H1 (cell line): Measurements from ENCODE around the gene AMOT. TPM values are rescaled to one million over a fixed set of nuclear protein-coding genes. Genes with fewer than 3 reads are reported as not detected.

ENCODE experiments used
- CTCF ChIA-PET: fragments of 300-600 bp; sonication (Branson Sonifier 250); formaldehyde crosslinking; loops from one replicate; lab custom pipeline; 2021; ENCODE audit not compliant: partially characterized antibody; lab: Charles Lee
- POLR2A ChIA-PET: fragments of 300-600 bp; sonication (Branson Sonifier 250); formaldehyde crosslinking; loops from one replicate; lab custom pipeline; 2021; ENCODE audit warnings: inconsistent platforms; ENCODE audit not compliant: partially characterized antibody; lab: Charles Lee
- DNase-seq, 2 experiments: peaks; one replicate each; pipeline versions ENCODE4 v3.0.0 to v3.0.0-alpha.2; 2010 to 2022; ENCODE audit warnings: low spot score in 2 of 2, low read depth in 1 of 2, mixed read lengths in 1 of 2
- FAIRE-seq: peaks from 2 replicates; lab custom pipeline; 2011; peaks lifted over from hg19 to GRCh38; lab: Jason Lieb, UNC
- H2AFZ ChIP-seq: 2 replicates; pipeline ENCODE4 v1.8.1; 2012; ENCODE audit warnings: low read length, inconsistent platforms
- H2AK5ac ChIP-seq: 2 replicates; pipeline ENCODE4 v1.6.1; 2013; ENCODE audit warnings: low read depth, low read length
- H2BK120ac ChIP-seq: replicated peaks from 2 replicates; pipeline ENCODE3; 2013; ENCODE audit warnings: low read depth, low read length, inconsistent platforms
- H2BK12ac ChIP-seq: 2 replicates; pipeline ENCODE4 v1.6.1; 2013; ENCODE audit warnings: low read depth, low read length
- H2BK15ac ChIP-seq: 2 replicates; pipeline ENCODE4 v1.6.1; 2013; ENCODE audit warnings: low read length
- H2BK20ac ChIP-seq: 2 replicates; pipeline ENCODE4 v1.6.1; 2013; ENCODE audit warnings: low read length
- H2BK5ac ChIP-seq: 2 replicates; pipeline ENCODE4 v1.6.1; 2013; ENCODE audit warnings: low read depth, low read length
- H3K14ac ChIP-seq: 2 replicates; pipeline ENCODE4 v1.6.1; 2013; ENCODE audit warnings: inconsistent platforms; ENCODE audit not compliant: insufficient read length
- H3K18ac ChIP-seq: 2 replicates; pipeline ENCODE4 v1.6.1; 2013; ENCODE audit warnings: low read length; ENCODE audit errors: extremely low read depth
- H3K23ac ChIP-seq: 2 replicates; pipeline ENCODE4 v1.6.1; 2013; ENCODE audit warnings: inconsistent platforms; ENCODE audit not compliant: insufficient read length
- H3K23me2 ChIP-seq: 2 replicates; pipeline ENCODE4 v1.6.1; 2013; ENCODE audit warnings: low read depth, low read length
- H3K27ac ChIP-seq: 2 replicates; pipeline ENCODE4 v1.6.1; 2011; ENCODE audit warnings: low read depth, low read length, inconsistent platforms
- H3K27me3 ChIP-seq, 4 experiments: replicated peaks in 1 of 4; 1 replicate in 1 of 4; 2 replicates in 3 of 4; pipeline versions ENCODE4 v1.6.1 to v1.8.1; 2011 to 2013; ENCODE audit warnings: low read length in 3 of 4, mild to moderate bottlenecking in 3 of 4, inconsistent platforms in 2 of 4, mixed read lengths in 2 of 4, moderate library complexity in 1 of 4; ENCODE audit not compliant: control insufficient read depth in 3 of 4, insufficient read depth in 3 of 4; ENCODE audit errors: extremely low read depth in 1 of 4
- H3K36me3 ChIP-seq, 4 experiments: 2 replicates each; pipeline versions ENCODE4 v1.6.1 to v1.8.1; 2011 to 2013; ENCODE audit warnings: mild to moderate bottlenecking in 4 of 4, low read length in 3 of 4, moderate library complexity in 2 of 4, control low read depth in 1 of 4, inconsistent platforms in 1 of 4; ENCODE audit not compliant: insufficient read depth in 4 of 4, control insufficient read depth in 2 of 4
- H3K4ac ChIP-seq: replicated peaks from 2 replicates; pipeline ENCODE3; 2013; ENCODE audit warnings: low read length, low read depth, mixed read lengths, inconsistent platforms; ENCODE audit not compliant: insufficient read length
- H3K4me1 ChIP-seq, 4 experiments: replicated peaks in 1 of 4; 1 replicate in 1 of 4; 2 replicates in 3 of 4; pipeline versions ENCODE4 v1.6.1 to v1.8.1; 2011 to 2013; ENCODE audit warnings: low read length in 3 of 4, inconsistent platforms in 2 of 4, mixed read lengths in 1 of 4; ENCODE audit not compliant: insufficient read depth in 4 of 4, control insufficient read depth in 3 of 4
- H3K4me2 ChIP-seq, 2 experiments: 2 replicates each; pipeline versions ENCODE4 v1.6.1 to v1.8.1; 2011 to 2013; ENCODE audit warnings: low read depth in 2 of 2, low read length in 2 of 2, control low read depth in 1 of 2, inconsistent platforms in 1 of 2, mild to moderate bottlenecking in 1 of 2; ENCODE audit not compliant: insufficient read depth in 1 of 2
- H3K4me3 ChIP-seq, 4 experiments: fragments of 200-600, 300-600 bp in 1 of 4; sonication (generic), shearing (Covaris generic), sonication (Bioruptor Twin) in 1 of 4; 2 replicates each; pipeline versions ENCODE4 v1.5.1 to v1.8.1; 2011 to 2016; ENCODE audit warnings: low read length in 4 of 4, low read depth in 3 of 4, control low read depth in 2 of 4, inconsistent platforms in 2 of 4, mild to moderate bottlenecking in 2 of 4, mixed read lengths in 1 of 4, moderate library complexity in 1 of 4; ENCODE audit not compliant: insufficient read depth in 2 of 4; ENCODE audit errors: extremely low read depth in 1 of 4
- H3K56ac ChIP-seq: replicated peaks from 2 replicates; pipeline ENCODE3; 2013; ENCODE audit warnings: low read depth, mild to moderate bottlenecking, mixed read lengths, low read length, inconsistent platforms; ENCODE audit not compliant: insufficient read length
- H3K79me1 ChIP-seq: 2 replicates; pipeline ENCODE4 v1.6.1; 2013; ENCODE audit warnings: low read depth, low read length, control low read depth
- H3K79me2 ChIP-seq, 2 experiments: 2 replicates each; pipeline versions ENCODE4 v1.6.1 to v1.8.1; 2012 to 2013; ENCODE audit warnings: low read length in 2 of 2, mild to moderate bottlenecking in 2 of 2, inconsistent platforms in 1 of 2; ENCODE audit not compliant: insufficient read depth in 2 of 2, control insufficient read depth in 1 of 2
- H3K9ac ChIP-seq, 4 experiments: replicated peaks in 1 of 4; 1 replicate in 1 of 4; 2 replicates in 3 of 4; pipeline versions ENCODE4 v1.6.1 to v1.8.1; 2011 to 2013; ENCODE audit warnings: low read depth in 3 of 4, low read length in 3 of 4, control low read depth in 2 of 4, mild to moderate bottlenecking in 2 of 4, moderate library complexity in 2 of 4, inconsistent platforms in 1 of 4; ENCODE audit errors: extremely low read depth in 1 of 4
- H3K9me3 ChIP-seq, 2 experiments: 2 replicates each; pipeline versions ENCODE4 v1.6.1 to v1.8.1; 2012 to 2013; ENCODE audit warnings: mild to moderate bottlenecking in 2 of 2, moderate library complexity in 2 of 2, control low read depth in 1 of 2, inconsistent platforms in 1 of 2, low read depth in 1 of 2, low read length in 1 of 2, mixed read lengths in 1 of 2; ENCODE audit not compliant: insufficient read depth in 2 of 2
- H4K20me1 ChIP-seq, 2 experiments: replicated peaks in 1 of 2; 2 replicates each; pipeline versions ENCODE3 to v1.8.1; 2011 to 2013; ENCODE audit warnings: inconsistent platforms in 2 of 2, low read length in 2 of 2, mild to moderate bottlenecking in 1 of 2; ENCODE audit not compliant: insufficient read depth in 2 of 2, control insufficient read depth in 1 of 2
- H4K5ac ChIP-seq: 2 replicates; pipeline ENCODE4 v1.6.1; 2013; ENCODE audit warnings: low read length, low read depth, mixed read lengths, inconsistent platforms; ENCODE audit not compliant: insufficient read length
- H4K8ac ChIP-seq: 2 replicates; pipeline ENCODE4 v1.8.0; 2013; ENCODE audit warnings: mild to moderate bottlenecking, moderate library complexity, low read length, inconsistent platforms; ENCODE audit not compliant: insufficient read depth; ENCODE audit errors: extremely low read depth
- H4K91ac ChIP-seq: replicated peaks from 2 replicates; pipeline ENCODE3; 2013; ENCODE audit warnings: low read length, mixed read lengths, inconsistent platforms; ENCODE audit not compliant: insufficient read length
- ASH2L ChIP-seq: fragments of 200-600, 300-600 bp; sonication (generic); IDR thresholded peaks from one replicate; pipeline ENCODE4 v1.7.1; 2017; ENCODE audit warnings: low read length
- CBX5 ChIP-seq: fragments of 300-800, 300-1000 bp; sonication (generic); IDR thresholded peaks from 2 replicates; pipeline ENCODE4 v1.7.1; 2016; ENCODE audit warnings: antibody characterized with exemption, low read length, low read depth
- CHD1 ChIP-seq: IDR thresholded peaks from 2 replicates; pipeline ENCODE4 v1.6.1; 2012; ENCODE audit warnings: low read depth, low read length, improper control_type of control experiment
- JUND ChIP-seq: IDR thresholded peaks from 2 replicates; pipeline ENCODE4 v1.6.1; 2011; ENCODE audit warnings: mild to moderate bottlenecking, improper control_type of control experiment, low read length
- SP4 ChIP-seq: IDR thresholded peaks from 2 replicates; pipeline ENCODE4 v1.6.1; 2012; ENCODE audit warnings: low read length, inconsistent platforms
- SRF ChIP-seq: IDR thresholded peaks from 2 replicates; pipeline ENCODE4 v1.6.1; 2011; ENCODE audit warnings: mild to moderate bottlenecking, low read depth, low read length, moderate library complexity
- TBP ChIP-seq: IDR thresholded peaks from 2 replicates; pipeline ENCODE4 v1.6.1; 2011; ENCODE audit warnings: low read depth, low read length, improper control_type of control experiment
- WGBS, 2 experiments: shearing (Covaris generic) in 1 of 2; methylation state at CpG; one replicate each; pipeline versions ENCODE4 v1.1.6 to v1.1.7; 2013 to 2015; ENCODE audit warnings: low lambda C conversion rate in 2 of 2, mixed read lengths in 2 of 2, inconsistent platforms in 1 of 2, low coverage in 1 of 2, missing lambda C conversion rate in 1 of 2; ENCODE audit not compliant: insufficient replicate concordance in 2 of 2, insufficient coverage in 1 of 2, insufficient read length in 1 of 2; ENCODE audit errors: extremely low coverage in 1 of 2, missing lambda C conversion rate in 1 of 2; 5-methylcytosine and 5-hydroxymethylcytosine counted together
- polyA plus RNA-seq, 7 experiments: library from polyadenylated mRNA; depleted of rRNA in 3 of 7; stranded (reverse) in 5 of 7; unstranded in 2 of 7; fragments of >200 nt in 5 of 7; fragments of 200-250 nt in 2 of 7; gene quantifications; 1 replicate in 5 of 7; 2 replicates in 1 of 7; 4 replicates in 1 of 7; pipeline versions ENCODE4 v1.2.1 to v1.2.3, GENCODE V29; 2011 to 2013; ENCODE audit warnings: missing spikeins in 2 of 7, mixed read lengths in 2 of 7
- total RNA-seq: library from RNA; stranded (reverse); fragmentation: NEBNext Ultra II Directional; extraction: Animal tissue kit (Norgen Biotek cat#: 25700); gene quantifications from 2 replicates; pipeline ENCODE4 v1.2.1, GENCODE V29; 2021
- TF ChIP-seq, protein P1 (sequence below): IDR thresholded peaks from 2 replicates; pipeline ENCODE4 v1.6.1; 2011; ENCODE audit warnings: low read depth, mild to moderate bottlenecking, low read length; ENCODE audit not compliant: insufficient read depth

The AMOT gene
- total and polyA plus RNA-seq, 2 of the 8 experiments (the other 6 are each of a cell fraction or from before 2014, with no cell fraction given), result 2.3 to 7.1 TPM

DNA sequence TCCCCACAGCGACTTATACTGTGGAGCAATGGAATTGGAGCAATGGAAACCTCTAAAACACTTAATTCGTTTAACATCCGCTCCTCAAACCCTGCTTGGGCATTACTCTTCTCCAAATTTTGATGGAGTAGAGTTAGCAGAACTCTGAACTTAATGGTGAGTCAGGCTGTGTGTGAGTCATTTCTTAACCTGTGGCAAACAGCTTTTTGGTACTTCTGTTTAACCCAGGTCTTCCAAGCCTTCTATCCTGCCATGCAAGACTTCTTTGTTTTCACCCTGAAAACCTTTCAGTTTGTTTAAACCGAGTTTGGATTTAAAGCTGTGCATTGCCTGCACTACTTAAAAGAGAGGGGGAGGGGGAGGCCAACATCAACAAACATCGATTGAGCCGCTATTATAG is 3.6 kb upstream of the AMOT start:
- Histone ChIP-seq H3K27ac (no peak overlapping the region), H3K18ac (no peak overlapping the region), H2AFZ (no peak overlapping the region), H3K9ac (no peak overlapping the region), H3K23me2 (no peaks in the 10 kb centered on the region; the same call in 1 of the 2 replicates), H2AK5ac (no peak overlapping the region), H4K91ac (no peak overlapping the region), H2BK12ac (no peak overlapping the region), H3K14ac (no peak overlapping the region), H4K8ac (no peak overlapping the region), H2BK120ac (no peak overlapping the region), H3K23ac (no peak overlapping the region), H3K27me3 (peaks cover 0 to 10% (median 7%) of the 10 kb centered on the region in 4 experiments; a peak in 6 of 7 replicates), H3K4ac (no peak overlapping the region), H2BK5ac (no peak overlapping the region), H4K5ac (no peak overlapping the region), H3K4me2 (no peak overlapping the region), H3K4me1 (no peaks in the 10 kb centered on the region), H2BK20ac (no peak overlapping the region), H3K9me3 (no peaks in the 10 kb centered on the region), H3K36me3 (no peaks in the 10 kb centered on the region), H3K79me2 (no peaks in the 10 kb centered on the region), H3K56ac (no peak overlapping the region), H3K79me1 (no peaks in the 10 kb centered on the region), H4K20me1 (no peaks in the 10 kb centered on the region), H2BK15ac (no peak overlapping the region), H3K4me3 (no peak overlapping the region)
- no peak for DNase-seq
- POLR2A ChIA-PET, result no interaction called here
- CTCF ChIA-PET, result interaction anchor here (0.7 kb wide), 1 partner anchor 12 kb away, joined by 3 read pairs; no protein-coding TSS in a partner anchor
- WGBS, 2 experiments, result 74% methylated on average over 6 of the region's 6 CpGs; no CpG with 5 or more reads in 1 of the 2 experiments
- no peak for TF ChIP-seq TBP
- TF ChIP-seq, protein P1, sequence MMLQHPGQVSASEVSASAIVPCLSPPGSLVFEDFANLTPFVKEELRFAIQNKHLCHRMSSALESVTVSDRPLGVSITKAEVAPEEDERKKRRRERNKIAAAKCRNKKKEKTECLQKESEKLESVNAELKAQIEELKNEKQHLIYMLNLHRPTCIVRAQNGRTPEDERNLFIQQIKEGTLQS, result no peak
- no peak for TF ChIP-seq CHD1
- TF ChIP-seq CBX5, result no peak
- no peak for TF ChIP-seq SP4
- TF ChIP-seq ASH2L, result no peak
- TF ChIP-seq SRF, result no peak
- no peak for TF ChIP-seq JUND
- FAIRE-seq, result no peak
